GM12878 (cell line): Measurements from ENCODE around the gene GAD2. TPM values are rescaled to one million over a fixed set of nuclear protein-coding genes. Genes with fewer than 3 reads are reported as not detected.

Experiments used
- ATAC-seq: fragments of 200-7000 bp; cut with Tn5 transposase; 3 replicates; pipeline ENCODE4 v1.9.1; 2020; ENCODE audit warnings: mild to moderate bottlenecking, moderate library complexity
- BruUV-seq: library from RNA; stranded (reverse); fragments of 400-500 nt; replicated peaks from 2 replicates; lab custom pipeline; 2021; lab: Mats Ljungman, UMichigan
- CTCF ChIA-PET: fragments of 300-600 bp; sonication (Branson Sonifier 250); formaldehyde crosslinking; extraction: SDS; loops from one replicate; lab custom pipeline; 2021; ENCODE audit warnings: inconsistent platforms; lab: Yijun Ruan, JAX
- POLR2A ChIA-PET: fragments of 350-600 bp; formaldehyde crosslinking; extraction: SDS; loops from one replicate; lab custom pipeline; 2021; ENCODE audit warnings: inconsistent platforms; lab: Charles Lee
- RAD21 ChIA-PET: fragments of 300-600 bp; sonication (Branson Sonifier 250); formaldehyde crosslinking; loops from one replicate; lab custom pipeline; 2023; ENCODE audit warnings: antibody characterized with exemption; ENCODE audit not compliant: unreplicated experiment; lab: Charles Lee
- SMC1A ChIA-PET: fragments of 300-600 bp; sonication (Branson Sonifier 250); formaldehyde crosslinking; loops from one replicate; lab custom pipeline; 2023; ENCODE audit not compliant: unreplicated experiment, uncharacterized antibody; lab: Charles Lee
- DNase-seq: peaks from one replicate; pipeline ENCODE4 v3.0.0-alpha.2; 2011; ENCODE audit warnings: low read depth, low spot score
- FAIRE-seq: peaks from 3 replicates; lab custom pipeline; 2011; peaks lifted over from hg19 to GRCh38; lab: Jason Lieb, UNC
- H2AFZ ChIP-seq: 2 replicates; pipeline ENCODE4 v1.6.0; 2011; ENCODE audit warnings: low read depth, low read length, control low read depth; ENCODE audit not compliant: control insufficient read depth
- H3K27ac ChIP-seq: 2 replicates; pipeline ENCODE4 v1.5.1; 2011; ENCODE audit warnings: control low read depth; ENCODE audit not compliant: control insufficient read depth, insufficient read depth
- H3K27me3 ChIP-seq, 2 experiments: replicated peaks in 1 of 2; 2 replicates each; pipeline versions ENCODE4 v1.6.0 to v1.6.1; 2011; ENCODE audit warnings: low read length in 1 of 2; ENCODE audit not compliant: control insufficient read depth in 2 of 2, insufficient read depth in 2 of 2
- H3K36me3 ChIP-seq, 2 experiments: 2 replicates each; pipeline ENCODE4 v1.5.1; 2011; ENCODE audit warnings: low read length in 1 of 2; ENCODE audit not compliant: control insufficient read depth in 2 of 2, insufficient read depth in 2 of 2
- H3K4me1 ChIP-seq: 2 replicates; pipeline ENCODE4 v1.6.1; 2011; ENCODE audit warnings: mild to moderate bottlenecking, low read length, moderate library complexity, mixed read lengths; ENCODE audit not compliant: control insufficient read depth, insufficient read depth
- H3K4me2 ChIP-seq: 2 replicates; pipeline ENCODE4 v1.6.0; 2011; ENCODE audit warnings: control low read depth; ENCODE audit not compliant: control insufficient read depth, insufficient read depth
- H3K4me3 ChIP-seq: fragments of 200-600 bp; sonication (generic); 2 replicates; pipeline ENCODE4 v1.5.1; 2016
- H3K79me2 ChIP-seq: 2 replicates; pipeline ENCODE4 v1.6.0; 2011; ENCODE audit warnings: low read length; ENCODE audit not compliant: control insufficient read depth, insufficient read depth
- H3K9ac ChIP-seq: 2 replicates; pipeline ENCODE4 v1.8.0; 2011; ENCODE audit warnings: low read length, control low read depth, mixed read lengths; ENCODE audit not compliant: control insufficient read depth, insufficient read depth
- H3K9me3 ChIP-seq: replicated peaks from 3 replicates; pipeline ENCODE4 v1.5.1; 2011; ENCODE audit warnings: mild to moderate bottlenecking, low read length; ENCODE audit not compliant: control insufficient read depth, insufficient read depth
- H4K20me1 ChIP-seq: 2 replicates; pipeline ENCODE4 v1.6.0; 2011; ENCODE audit not compliant: control insufficient read depth, insufficient read depth
- ATF2 ChIP-seq: IDR thresholded peaks from 2 replicates; pipeline ENCODE4 v1.6.1; 2012; ENCODE audit warnings: low read length, inconsistent platforms
- BCL11A ChIP-seq: IDR thresholded peaks from 2 replicates; pipeline ENCODE4 v1.6.1; 2011; ENCODE audit warnings: low read depth, low read length
- CHD1 ChIP-seq: IDR thresholded peaks from 2 replicates; pipeline ENCODE4 v1.6.1; 2012; ENCODE audit warnings: low read depth, low read length, improper control_type of control experiment
- CHD4 ChIP-seq: fragments of 200-600 bp; sonication (generic); IDR thresholded peaks from 2 replicates; pipeline ENCODE4 v1.6.1; 2016; ENCODE audit warnings: mild to moderate bottlenecking
- DPF2 ChIP-seq: fragments of 450-650 bp; IDR thresholded peaks from 2 replicates; pipeline ENCODE4 v1.6.1; 2017; ENCODE audit warnings: mild to moderate bottlenecking
- JUND ChIP-seq: IDR thresholded peaks from 2 replicates; pipeline ENCODE4 v1.6.1; 2012; ENCODE audit warnings: low read depth, mild to moderate bottlenecking, low read length, improper control_type of control experiment, moderate library complexity
- RAD21 ChIP-seq: IDR thresholded peaks from 2 replicates; pipeline ENCODE4 v1.6.1; 2011; ENCODE audit warnings: mild to moderate bottlenecking, low read depth, low read length, moderate library complexity; ENCODE audit not compliant: insufficient read depth
- RFX5 ChIP-seq: IDR thresholded peaks from 2 replicates; pipeline ENCODE4 v1.6.1; 2011; ENCODE audit warnings: low read depth, low read length, improper control_type of control experiment
- SIX5 ChIP-seq: IDR thresholded peaks from 2 replicates; pipeline ENCODE4 v1.6.1; 2011; ENCODE audit warnings: mild to moderate bottlenecking, low read depth, low read length, moderate library complexity; ENCODE audit not compliant: severe bottlenecking
- SKIL ChIP-seq: fragments of 450-650 bp; IDR thresholded peaks from 2 replicates; pipeline ENCODE4 v1.6.1; 2017; ENCODE audit warnings: mild to moderate bottlenecking, low read depth, inconsistent platforms; ENCODE audit not compliant: poor library complexity, severe bottlenecking
- ZBTB11 ChIP-seq: fragments of 450-650 bp; formaldehyde crosslinking; IDR thresholded peaks from 2 replicates; pipeline ENCODE4 v1.5.0; 2022; ENCODE audit warnings: mild to moderate bottlenecking, missing genetic modification characterization
- WGBS: methylation state at CpG from one replicate; pipeline ENCODE4 v1.1.6; 2016; ENCODE audit warnings: low lambda C conversion rate; ENCODE audit not compliant: insufficient replicate concordance, insufficient coverage; ENCODE audit errors: missing lambda C conversion rate; 5-methylcytosine and 5-hydroxymethylcytosine counted together
- in situ Hi-C: fragments of 300-500 bp; cut with MboI; formaldehyde crosslinking; loops from 9 replicates; pipeline ENCODE4 v1.14.3; 2018; ENCODE audit warnings: mixed read lengths
- intact Hi-C: fragments of 100-400 bp; cut with micrococcal nuclease; formaldehyde crosslinking; loops from one replicate; pipeline ENCODE4 v1.14.2; 2022; ENCODE audit not compliant: unreplicated experiment
- polyA plus RNA-seq, 11 experiments: library from polyadenylated mRNA; depleted of rRNA in 4 of 11; unstranded in 6 of 11; stranded (reverse) in 5 of 11; fragments of >200 nt; fragmentation: Nextera tagmentation in 4 of 11; fragmentation: Illumina TruSeq in 1 of 11; extraction: Ambion mirVana in 4 of 11; extraction: Trizol in 1 of 11; gene quantifications; 1 replicate in 1 of 11; 2 replicates in 10 of 11; pipeline versions ENCODE4 v1.2.1 to v1.2.3, GENCODE V29; 2011 to 2016; ENCODE audit warnings: inconsistent platforms in 2 of 11, missing spikeins in 2 of 11, low read depth in 1 of 11
- total RNA-seq, 4 experiments: library from RNA; depleted of rRNA in 3 of 4; stranded (reverse); fragments of >200 nt in 3 of 4; fragmentation: Illumina TruSeq in 1 of 4; extraction: Trizol in 1 of 4; gene quantifications; 2 replicates each; pipeline versions ENCODE4 v1.2.1 to v1.2.3, GENCODE V29; 2013 to 2021

The GAD2 gene
- total and polyA plus RNA-seq, 10 of the 15 experiments (the other 5 are each of a cell fraction or from before 2014, with no cell fraction given): not detected

GRCh38 chr10:26259341-26259740 is 42.8 kb downstream of the GAD2 start:
- Histone ChIP-seq H3K4me3 (no peak overlapping the region), H3K9ac (no peak overlapping the region), H3K79me2 (no peaks in the 10 kb centered on the region), H2AFZ (no peak overlapping the region), H3K27ac (no peak overlapping the region), H3K4me2 (no peak overlapping the region), H3K27me3 (no peaks in the 10 kb centered on the region), H3K36me3 (no peaks in the 10 kb centered on the region), H3K9me3 (no peaks in the 10 kb centered on the region), H3K4me1 (no peaks in the 10 kb centered on the region), H4K20me1 (no peaks in the 10 kb centered on the region)
- TF ChIP-seq ZBTB11 (CRISPR knock-in tag): no peak
- no peak for TF ChIP-seq BCL11A
- no peak for TF ChIP-seq CHD1
- TF ChIP-seq SKIL: no peak
- no peak for TF ChIP-seq JUND
- no peak for TF ChIP-seq DPF2
- no peak for TF ChIP-seq RAD21
- no peak for TF ChIP-seq SIX5
- TF ChIP-seq ATF2: no peak
- no peak for TF ChIP-seq CHD4
- TF ChIP-seq RFX5: no peak
- 0% methylated on average over 1 of the region's 1 CpG for WGBS
- SMC1A ChIA-PET: no interaction called here
- RAD21 ChIA-PET: no interaction called here
- ATAC-seq (no peak), DNase-seq (no peak), FAIRE-seq (no peak)
- in situ Hi-C loops (no loop called here), intact Hi-C loops (no loop called here)
- CTCF ChIA-PET: no interaction called here
- BruUV-seq: no TSS peak
- POLR2A ChIA-PET: no interaction called here
